Testis (tissue), 2 donors: Measurements from ENCODE around the gene LIPN.

ENCODE experiments used
- POLR2A ChIP-seq: fragments of 450-650 bp; IDR thresholded peaks from one replicate; pipeline ENCODE4 v1.6.1; 2017; ENCODE audit warnings: antibody characterized with exemption, mild to moderate bottlenecking, moderate library complexity
- TF ChIP-seq, protein P1 (sequence below), 3 experiments: fragments of 450-650 bp in 2 of 3; fragments of 200-600 bp in 1 of 3; sonication (generic) in 1 of 3; IDR thresholded peaks; one replicate each; pipeline ENCODE4 v1.5.1; 2016 to 2019; ENCODE audit warnings: antibody characterized with exemption in 3 of 3, mild to moderate bottlenecking in 2 of 3, moderate library complexity in 1 of 3

DNA sequence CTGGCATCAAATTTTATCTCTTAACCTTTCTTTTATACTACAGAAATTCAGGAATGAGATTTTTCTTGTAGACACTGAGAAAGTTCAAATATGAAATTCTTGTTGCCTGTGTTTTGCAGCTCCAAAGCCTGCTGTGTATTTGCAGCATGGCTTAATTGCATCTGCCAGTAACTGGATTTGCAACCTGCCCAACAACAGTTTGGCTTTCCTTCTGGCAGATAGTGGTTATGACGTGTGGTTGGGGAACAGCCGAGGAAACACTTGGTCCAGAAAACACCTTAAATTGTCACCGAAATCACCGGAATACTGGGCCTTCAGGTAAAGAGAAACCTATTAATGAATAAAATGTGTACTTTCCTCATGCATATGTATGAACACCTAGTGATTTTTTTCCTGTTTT lies 29.0 kb upstream of the LIPN start:
- TF ChIP-seq POLR2A = no peak
- TF ChIP-seq, protein P1, sequence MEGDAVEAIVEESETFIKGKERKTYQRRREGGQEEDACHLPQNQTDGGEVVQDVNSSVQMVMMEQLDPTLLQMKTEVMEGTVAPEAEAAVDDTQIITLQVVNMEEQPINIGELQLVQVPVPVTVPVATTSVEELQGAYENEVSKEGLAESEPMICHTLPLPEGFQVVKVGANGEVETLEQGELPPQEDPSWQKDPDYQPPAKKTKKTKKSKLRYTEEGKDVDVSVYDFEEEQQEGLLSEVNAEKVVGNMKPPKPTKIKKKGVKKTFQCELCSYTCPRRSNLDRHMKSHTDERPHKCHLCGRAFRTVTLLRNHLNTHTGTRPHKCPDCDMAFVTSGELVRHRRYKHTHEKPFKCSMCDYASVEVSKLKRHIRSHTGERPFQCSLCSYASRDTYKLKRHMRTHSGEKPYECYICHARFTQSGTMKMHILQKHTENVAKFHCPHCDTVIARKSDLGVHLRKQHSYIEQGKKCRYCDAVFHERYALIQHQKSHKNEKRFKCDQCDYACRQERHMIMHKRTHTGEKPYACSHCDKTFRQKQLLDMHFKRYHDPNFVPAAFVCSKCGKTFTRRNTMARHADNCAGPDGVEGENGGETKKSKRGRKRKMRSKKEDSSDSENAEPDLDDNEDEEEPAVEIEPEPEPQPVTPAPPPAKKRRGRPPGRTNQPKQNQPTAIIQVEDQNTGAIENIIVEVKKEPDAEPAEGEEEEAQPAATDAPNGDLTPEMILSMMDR (IDR thresholded peaks at IDR 0.05) = no peak
